ENCODE data around the gene FXYD5.
A peak's percentile ranks its signal among the peaks of the same experiment; 100 is the strongest.
"Not testable (repeated sequence)": the region's sequence is repeated elsewhere in the genome, so short reads cannot be mapped to it uniquely, and the experiment has no call there.

The FXYD5 gene

GRCh38 chr19:35140207-35140961 lies 14.2 kb upstream of the FXYD5 start:
- no peak for DNase-seq

DNA sequence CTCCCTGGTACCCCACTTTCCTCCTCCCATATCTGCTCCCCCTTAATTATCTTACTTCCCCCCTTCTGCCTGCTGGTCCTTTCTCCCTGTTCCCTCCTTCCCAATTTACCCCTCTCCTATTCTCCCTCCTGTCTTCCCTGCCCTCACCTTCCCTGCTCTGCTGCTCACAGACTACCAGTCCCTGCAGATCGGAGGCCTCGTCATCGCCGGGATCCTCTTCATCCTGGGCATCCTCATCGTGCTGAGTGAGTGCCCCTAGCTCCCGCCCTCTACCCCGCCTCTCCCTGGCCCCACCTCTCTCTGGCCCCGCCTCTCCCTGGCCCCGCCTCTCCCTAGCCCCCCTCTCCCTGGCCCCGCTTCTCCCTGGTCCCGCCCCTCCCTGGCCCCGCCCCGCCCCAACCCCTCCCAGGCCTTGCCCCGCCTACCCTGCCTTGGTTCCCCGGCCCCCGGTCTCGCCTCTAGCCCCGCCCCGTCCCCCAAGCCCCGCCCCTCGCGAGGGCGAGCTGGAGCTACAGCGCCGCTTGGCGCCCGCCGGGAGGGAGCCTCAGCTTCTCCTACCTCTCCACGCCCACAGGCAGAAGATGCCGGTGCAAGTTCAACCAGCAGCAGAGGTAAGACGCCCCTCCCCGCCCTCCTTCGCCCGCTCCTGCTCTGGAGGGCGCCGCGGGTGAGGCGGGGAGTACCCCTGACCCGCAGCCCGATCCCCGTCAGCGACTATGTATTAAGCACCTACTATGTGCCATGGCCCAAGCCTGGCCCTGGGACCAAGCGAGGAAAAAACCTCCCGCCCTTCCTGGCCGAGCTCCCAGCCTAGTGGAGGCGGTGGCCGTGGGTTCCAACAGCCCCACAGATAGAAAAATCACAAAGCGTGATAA lies 13.3 kb upstream of the FXYD5 start:
- peak; percentile 95 for DNase-seq

- no peak for DNase-seq
Measured at GRCh38 chr19:35141837-35142605, 12.5 kb upstream of the FXYD5 start.

DNA sequence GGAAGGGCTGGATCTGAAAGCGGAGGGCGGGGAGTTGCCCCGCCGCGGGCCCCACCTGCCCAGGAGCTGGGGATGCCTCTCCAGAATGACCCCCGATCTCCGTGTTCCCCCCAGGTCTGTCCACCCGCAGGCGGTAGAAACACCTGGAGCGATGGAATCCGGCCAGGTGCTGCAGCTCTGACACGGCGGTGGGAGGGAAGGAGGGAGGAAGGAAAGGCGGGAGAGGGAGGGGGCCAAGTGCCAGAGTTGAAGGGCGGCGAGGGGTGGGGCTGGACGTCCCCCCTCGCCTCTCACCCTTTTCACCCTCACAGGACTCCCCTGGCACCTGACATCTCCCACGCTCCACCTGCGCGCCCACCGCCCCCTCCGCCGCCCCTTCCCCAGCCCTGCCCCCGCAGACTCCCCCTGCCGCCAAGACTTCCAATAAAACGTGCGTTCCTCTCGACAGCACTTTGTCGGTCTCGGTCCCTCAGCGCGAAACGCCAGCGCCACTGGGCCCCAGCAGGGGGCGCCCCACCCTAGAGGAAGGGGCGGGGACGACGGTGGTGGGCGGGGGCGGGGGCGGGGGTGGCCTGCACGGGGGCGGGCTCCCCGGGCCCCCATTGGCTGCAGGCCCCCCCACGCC lies 11.8 kb upstream of the FXYD5 start:
- DNase-seq, result peak; percentile 67

GRCh38 chr19:35143231-35143715 lies 11.3 kb upstream of the FXYD5 start, which contains the start of gene FXYD7:
Gene FXYD7, plus strand, starts transcription at chr19:35143255. Its CDS starts 79 bp downstream, at chr19:35143334.
- DNase-seq, result no peak

DNA sequence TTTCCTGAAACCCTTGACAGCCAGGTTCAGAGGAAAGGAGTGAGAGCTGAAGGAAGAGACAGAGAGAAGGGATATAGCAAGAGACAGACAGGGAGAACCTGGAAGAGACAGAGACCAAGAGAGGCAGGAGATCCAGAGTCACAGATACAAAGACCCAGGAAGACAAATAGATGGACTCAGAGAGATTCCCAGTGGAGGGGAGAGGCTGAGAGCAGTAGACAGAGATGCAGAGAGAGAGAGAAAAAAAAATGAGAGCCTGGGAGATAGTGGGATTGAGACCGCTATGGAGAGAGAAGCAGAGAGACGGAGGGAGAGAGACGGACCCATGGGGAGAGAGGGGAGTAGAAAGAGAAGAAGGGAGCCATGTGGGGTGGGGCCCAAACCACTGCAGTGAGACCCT lies 10.7 kb upstream of the FXYD5 start:
- DNase-seq, result no peak

GRCh38 chr19:35144259-35144599 lies 10.3 kb upstream of the FXYD5 start:
- no peak for DNase-seq

DNA sequence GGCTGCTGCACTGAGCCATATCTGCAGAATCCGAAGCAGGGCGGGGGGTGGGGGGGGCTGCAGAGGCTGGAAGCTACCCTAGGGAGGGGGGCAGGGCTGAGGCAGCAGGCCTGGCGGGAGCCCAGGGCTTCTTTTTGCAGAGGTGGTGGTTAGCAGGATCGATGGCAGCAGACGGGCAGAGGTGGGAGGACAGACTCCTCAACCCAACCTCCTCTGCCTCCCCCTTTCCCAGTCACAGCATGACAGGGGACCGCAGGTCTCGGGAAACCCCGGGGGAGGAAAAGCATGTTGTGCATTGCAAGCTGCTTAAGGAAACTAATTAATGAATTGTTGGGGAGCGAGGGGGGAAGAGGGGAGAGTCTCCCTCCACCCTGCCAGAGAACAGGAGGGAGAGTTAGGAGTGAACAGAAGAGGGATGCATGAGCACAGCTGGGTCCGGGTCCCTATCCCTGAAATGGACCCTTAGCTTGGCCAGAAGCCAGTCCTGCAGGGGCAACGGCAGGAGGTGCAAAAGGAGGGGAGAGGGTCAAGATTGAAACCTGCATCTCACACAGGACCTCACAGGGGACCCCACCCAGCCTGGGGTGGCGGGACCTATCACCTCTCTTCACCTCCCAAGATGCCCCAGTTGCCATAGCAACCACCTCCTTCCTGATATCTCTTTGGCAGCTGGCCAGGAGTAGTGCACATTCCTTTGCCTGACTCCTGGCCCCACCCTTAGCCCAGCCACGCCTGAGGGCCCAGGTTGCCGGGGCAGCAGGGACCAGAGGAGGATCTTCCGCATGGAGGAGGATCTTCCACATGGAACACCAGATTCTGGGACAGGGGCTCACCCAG lies 9.7 kb upstream of the FXYD5 start:
- peak; percentile 30 for DNase-seq

DNA sequence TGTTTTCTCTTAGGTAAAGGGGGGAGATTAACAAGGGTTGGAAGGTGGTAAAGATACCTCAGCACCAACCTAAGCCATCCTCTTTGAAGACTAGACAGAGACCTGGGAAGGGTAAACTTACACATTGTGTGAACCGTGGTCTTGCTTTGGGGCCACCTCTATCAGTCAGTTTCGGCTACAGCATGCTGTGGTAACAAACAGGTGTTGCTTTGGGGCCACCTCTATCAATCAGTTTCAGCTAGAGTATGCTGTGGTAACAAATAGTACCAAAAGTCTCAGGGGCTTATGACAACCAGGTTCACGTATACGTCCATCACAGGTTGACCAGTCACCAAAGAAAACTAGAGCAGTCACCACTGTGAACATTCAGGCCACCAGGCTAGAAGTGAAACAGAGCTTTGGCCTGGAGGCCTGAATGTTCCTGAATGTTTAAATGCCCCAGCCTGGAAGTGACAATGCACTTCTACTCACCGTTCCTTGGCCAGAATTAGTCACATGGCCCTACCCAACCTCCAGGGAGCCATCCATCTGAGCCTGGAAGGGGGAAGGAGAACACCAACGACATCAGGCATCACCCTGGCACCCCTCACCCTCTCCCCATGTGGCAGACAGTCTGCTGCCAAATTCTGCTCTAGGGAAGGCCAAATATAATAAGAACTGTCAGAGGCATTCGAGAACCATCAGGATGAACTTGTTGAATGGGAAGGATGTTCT lies 7.6 kb upstream of the FXYD5 start:
- DNase-seq, result peak; percentile 23

- no peak for DNase-seq
Measured at GRCh38 chr19:35149463-35149862, 5.1 kb upstream of the FXYD5 start.

DNA sequence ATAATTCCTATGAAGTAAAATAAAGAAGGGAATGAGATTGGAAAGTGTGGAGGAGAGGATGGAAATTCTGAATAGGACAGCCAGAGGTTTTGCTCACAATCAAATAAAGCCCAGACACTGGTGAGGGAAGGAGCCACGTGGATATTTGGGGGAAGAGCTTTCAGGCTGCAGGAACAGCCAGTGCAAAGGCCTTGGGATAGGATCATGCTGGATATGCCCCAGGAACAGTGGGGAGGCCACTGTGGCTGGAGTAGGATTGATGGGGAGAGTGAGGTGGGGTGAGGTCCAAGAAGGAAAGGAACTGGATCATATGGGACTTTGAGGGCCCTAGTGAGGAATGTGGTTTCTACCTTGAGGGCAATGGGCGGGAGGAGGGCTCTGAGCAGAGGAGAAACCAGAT lies 4.1 kb upstream of the FXYD5 start:
- no peak for DNase-seq

DNA sequence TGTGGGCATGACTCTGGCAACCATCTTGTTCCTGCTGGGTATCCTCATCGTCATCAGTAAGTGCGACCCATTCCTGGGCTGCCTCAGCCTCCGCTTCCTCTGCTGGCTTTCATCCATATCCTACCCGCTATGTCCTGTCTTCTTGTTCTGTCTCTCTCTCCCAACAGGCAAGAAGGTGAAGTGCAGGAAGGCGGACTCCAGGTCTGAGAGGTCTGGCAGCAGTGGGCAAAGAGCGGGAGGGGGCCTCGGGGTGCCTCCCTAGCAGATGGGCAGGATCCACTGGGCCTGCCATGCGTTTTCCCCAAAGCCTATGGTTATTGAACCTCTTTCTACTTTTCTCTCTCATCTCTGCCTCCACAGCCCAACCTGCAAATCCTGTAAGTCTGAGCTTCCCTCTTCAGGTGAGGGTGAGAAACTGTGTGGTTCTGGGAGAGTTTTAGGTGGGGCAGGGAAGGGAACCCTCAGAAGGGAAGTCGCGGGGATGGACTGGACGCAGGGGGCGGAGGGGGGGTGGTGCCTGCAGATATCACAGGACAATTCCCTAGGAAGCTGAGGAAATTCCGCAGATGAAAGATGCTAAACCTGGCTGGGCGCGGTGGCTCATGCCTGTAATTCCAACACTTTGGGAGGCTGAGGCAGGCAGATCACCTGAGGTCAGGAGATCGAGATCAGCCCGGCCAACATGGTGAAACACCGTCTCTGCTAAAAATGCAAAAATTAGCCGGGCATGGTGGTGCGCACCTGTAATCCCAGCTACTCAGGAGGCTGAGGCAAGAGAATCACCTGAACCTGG lies 3.1 kb upstream of the FXYD5 start:
- no peak for DNase-seq

DNA sequence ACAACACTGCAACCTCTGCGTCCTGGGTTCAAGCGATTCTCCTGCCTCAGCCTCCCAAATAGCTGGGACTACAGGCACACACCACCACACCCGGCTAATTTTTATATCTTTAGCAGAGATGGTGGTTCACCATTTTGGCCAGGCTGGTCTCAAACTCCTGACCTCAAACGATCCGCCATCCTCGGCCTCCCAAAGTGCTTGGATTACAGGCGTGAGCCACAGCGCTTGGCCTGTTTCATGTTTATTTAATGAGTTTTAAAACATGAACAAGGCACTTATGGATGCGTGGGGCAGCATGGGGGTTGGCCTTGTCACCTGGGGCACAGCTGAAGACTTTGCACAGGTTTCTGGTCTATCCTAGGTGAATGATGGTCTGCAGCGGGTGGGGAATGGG lies 1.4 kb upstream of the FXYD5 start:
- DNase-seq, result not testable (repeated sequence)

- peak; percentile 67 for DNase-seq
Measured at GRCh38 chr19:35153701-35154524, 622 bp upstream of the FXYD5 start.

- DNase-seq, result no peak
Measured at GRCh38 chr19:35155441-35155840, 906 bp downstream of the FXYD5 start.

DNA sequence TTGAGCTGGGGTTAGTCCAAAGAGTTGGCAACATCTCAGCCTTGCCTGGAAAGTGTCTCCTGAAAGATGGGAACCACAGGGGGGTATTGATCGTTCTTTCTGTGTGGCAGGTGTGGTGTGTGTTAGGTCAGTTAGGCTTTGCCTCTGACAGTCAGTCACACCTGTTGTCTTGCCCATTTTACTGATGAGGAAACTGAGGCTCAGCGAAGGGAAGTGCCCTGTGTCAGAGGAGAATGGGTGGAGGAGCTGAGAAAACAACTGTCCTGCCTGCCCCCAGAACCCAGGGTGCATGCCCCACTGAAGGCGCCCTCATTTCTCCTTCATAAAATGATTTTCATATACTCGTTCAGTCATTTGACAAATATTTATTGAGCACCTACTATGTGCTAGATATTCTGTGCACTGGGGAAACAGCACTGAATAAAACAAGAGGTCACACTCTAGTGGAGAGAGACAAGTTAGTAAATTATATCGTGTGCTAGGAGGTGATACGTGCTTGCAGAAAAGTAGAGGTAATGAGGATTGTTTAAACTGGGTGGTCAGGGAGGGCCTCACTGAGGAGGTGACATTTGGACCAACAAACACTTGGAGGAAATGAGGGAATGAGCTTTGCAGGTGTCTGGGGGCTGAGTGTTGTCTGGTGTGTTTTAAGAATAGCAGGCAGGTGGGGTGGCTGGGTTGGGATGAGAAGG lies 1.6 kb downstream of the FXYD5 start:
- DNase-seq, result no peak

- no peak for DNase-seq
Measured at GRCh38 chr19:35156673-35157014, 2.1 kb downstream of the FXYD5 start.

- DNase-seq, result no peak
Measured at GRCh38 chr19:35157431-35157830, 2.9 kb downstream of the FXYD5 start.

DNA sequence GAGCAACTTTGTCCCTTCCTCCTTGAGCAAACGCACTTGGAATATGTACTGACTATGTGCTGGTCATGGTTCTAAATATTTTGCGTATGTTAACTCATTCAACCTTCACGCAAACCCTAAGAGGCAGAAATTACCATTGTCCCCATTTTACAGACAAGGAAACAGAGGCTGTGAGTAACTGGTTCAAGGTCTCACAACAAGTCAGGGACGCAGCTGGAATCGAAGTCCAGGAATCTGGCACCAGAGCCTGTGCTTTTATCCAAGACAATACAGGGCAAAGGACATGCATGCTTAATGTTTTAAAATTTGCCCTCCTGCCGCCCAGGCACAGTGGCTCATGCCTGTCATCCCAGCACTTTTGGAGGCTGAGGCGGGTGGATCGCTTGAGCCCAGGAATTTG lies 5.1 kb downstream of the FXYD5 start:
- no peak for DNase-seq
